Measurements from ENCODE around the gene JKAMP.

DNA sequence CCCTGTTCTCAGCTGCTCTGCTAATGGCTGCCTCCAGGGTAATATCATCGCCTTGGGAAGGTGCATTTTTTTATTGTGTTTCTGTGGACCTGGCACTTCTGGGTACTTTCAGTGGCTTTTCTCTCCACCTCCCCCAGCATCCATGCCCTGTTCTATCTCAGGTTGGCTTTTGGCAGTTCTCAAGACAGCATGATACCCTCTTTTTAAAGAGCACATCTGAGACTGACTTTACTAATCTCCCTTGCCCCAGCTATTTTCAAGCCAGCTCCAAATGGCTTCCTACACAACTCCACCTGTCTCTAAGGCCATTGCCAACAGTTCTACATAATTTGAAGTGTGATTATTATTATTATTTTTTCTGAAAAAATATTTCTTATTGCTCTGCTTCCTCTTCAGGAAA is 53.2 kb downstream of the JKAMP start:
- TF ChIP-seq EP300 (IDR thresholded peaks at IDR 0.05) (no peak), POLR2AphosphoS5 (IDR thresholded peaks at IDR 0.05) (no peak)
- TF ChIP-seq, protein P1, sequence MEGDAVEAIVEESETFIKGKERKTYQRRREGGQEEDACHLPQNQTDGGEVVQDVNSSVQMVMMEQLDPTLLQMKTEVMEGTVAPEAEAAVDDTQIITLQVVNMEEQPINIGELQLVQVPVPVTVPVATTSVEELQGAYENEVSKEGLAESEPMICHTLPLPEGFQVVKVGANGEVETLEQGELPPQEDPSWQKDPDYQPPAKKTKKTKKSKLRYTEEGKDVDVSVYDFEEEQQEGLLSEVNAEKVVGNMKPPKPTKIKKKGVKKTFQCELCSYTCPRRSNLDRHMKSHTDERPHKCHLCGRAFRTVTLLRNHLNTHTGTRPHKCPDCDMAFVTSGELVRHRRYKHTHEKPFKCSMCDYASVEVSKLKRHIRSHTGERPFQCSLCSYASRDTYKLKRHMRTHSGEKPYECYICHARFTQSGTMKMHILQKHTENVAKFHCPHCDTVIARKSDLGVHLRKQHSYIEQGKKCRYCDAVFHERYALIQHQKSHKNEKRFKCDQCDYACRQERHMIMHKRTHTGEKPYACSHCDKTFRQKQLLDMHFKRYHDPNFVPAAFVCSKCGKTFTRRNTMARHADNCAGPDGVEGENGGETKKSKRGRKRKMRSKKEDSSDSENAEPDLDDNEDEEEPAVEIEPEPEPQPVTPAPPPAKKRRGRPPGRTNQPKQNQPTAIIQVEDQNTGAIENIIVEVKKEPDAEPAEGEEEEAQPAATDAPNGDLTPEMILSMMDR (IDR thresholded peaks at IDR 0.05), result no peak

Measured in stomach (tissue), 4 donors.